DMS79 treated with DMSO at 0.1 percent for 48 hours (cell line): ENCODE measurements around the gene NHP2.
A peak's percentile ranks its signal among the peaks of the same experiment; 100 is the strongest.
"Not testable (repeated sequence)": the region's sequence is repeated elsewhere in the genome, so short reads cannot be mapped to it uniquely, and the experiment has no call there.

Experiments used
- DNase-seq: peaks from one replicate; lab custom pipeline; 2025; lab: John Stamatoyannopoulos, UW

Gene NHP2

DNA sequence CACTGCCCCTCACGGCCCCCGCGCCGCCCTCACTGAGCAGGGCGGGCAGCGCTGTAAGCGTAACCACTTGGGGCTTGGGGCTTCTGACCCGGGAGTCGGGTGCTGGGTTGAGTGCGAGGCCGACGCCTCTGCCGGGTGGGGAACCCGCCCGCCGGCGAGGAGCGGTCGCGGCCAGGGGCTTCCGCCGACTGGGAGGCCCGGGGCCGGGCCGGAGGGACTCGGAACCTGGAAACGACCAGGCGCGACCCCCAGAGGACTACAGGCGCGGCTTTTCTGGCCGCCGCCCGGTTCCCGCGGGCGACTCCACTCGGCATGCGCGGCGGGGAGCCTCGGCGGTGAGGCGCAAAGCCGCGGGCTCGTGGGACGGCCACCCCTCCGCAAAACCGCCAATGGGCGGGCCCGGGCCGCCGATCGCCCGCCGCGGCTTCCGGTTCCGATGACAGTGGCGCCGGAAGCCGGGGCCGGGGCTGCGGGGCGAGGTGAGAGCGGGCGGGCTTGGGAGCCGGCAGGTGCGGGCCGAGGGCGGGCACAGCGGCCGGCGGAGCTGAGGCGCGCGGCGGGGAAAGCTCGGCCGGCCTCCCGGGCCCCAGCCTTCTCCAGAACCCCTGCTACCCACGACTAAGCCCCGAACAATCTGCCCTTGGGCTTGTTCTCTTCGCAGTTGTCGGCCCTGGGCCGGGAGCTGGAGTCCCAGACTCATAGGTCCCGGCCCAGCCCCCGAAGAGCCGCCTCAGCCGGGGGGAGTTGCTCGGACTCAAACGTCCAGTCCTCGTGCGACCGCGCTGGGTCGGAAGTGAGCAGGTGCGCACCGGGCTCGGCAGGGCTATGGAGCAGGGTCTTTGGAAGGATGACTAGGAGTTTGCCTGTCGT lies 22.9 kb downstream of the NHP2 start, which contains the start of gene RMND5B:
TSS of gene RMND5B (plus strand) at position 439 of the 870 bp plus-strand sequence. CDS start 7,106 bp downstream, outside the sequence.
- DNase-seq, result peak; percentile 42

DNA sequence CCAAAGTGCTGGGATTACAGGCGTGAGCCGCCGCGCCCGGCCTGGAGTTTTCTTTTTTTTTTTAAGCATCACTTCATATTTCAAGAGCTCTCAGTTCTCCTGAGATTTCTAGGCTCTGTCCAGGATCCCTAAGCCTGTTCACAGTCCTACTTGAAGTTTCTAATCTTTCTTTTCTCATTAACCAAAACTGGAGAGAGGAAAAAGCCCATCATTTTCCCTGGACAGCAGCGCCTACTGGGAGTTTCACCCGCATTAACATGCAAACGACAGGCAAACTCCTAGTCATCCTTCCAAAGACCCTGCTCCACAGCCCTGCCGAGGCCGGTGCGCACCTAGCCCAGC lies 23.5 kb downstream of the NHP2 start:
- peak; percentile 26 for DNase-seq

DNA sequence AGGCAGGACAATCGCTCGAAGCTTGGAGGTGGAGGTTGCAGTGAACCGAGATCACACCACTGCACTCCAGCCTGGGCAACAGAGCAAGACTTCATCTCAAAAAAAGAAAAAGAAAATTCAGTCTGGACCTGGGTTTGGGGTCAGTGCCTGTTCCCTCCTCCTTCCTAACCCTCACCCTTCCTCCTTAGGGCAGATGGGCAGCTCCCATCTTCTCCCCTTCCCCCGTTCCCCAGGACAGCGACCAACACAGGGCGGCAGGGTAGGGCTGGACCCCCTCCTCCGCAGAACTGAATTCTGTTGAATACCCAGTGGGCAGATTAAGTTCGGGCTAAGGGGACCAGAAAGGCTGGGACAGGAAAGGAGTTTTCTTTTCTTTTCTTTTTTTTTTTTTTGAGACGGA lies 24.4 kb downstream of the NHP2 start:
- DNase-seq, result no peak

DNA sequence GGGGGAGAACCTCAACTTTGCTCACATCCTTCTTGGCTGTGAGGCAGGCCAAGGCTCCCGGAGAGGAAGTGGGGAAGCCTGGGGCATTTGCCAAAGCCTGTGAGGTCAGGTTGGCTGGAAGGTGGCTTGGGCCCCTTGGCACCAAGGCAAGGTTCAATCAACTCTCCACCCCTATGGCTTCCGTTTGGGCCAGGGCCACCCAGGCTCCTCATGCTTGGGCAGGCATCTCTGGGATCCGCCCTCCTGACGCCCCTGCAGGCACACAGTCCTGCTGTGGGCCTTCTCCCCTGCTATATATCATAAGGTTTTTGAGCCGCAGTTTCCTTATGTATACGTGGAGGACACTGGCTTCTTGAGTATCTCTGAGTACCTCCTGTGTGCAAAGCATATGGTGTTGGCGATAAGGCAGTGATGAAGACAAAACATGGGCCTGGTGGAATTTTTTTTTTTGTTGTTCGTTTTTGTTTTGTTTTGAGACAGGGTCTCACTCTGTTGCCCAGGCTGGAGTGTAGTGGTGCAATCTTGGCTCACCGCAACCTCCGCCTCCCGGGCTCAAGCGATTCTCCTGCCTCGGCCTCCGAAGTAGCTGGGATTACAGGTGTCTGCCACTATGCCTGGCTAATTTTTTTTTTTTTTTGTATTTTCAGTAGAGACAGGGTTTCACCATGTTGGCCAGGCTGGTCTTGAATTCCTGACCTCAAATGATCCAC lies 26.2 kb downstream of the NHP2 start:
- DNase-seq, result not testable (repeated sequence)

DNA sequence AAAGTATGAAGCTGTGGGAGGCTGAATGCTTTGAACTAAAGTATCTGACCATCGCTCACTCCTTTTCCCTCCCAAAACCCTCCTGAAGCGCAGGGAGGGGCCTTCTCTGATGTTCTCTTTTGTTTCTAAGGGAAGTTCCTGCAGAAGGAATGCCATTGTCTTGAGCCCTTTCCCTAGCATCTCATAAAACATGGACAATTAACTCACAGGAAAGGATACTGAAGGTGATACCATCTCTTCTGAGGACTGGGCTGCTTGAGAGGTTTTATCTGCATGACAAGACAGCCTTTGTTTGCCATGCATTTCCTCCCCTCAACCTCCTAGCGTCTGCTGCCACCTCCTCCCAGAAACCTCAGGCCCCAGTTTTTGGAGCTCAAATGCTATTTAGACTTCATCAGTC lies 27.1 kb downstream of the NHP2 start:
- DNase-seq, result no peak

DNA sequence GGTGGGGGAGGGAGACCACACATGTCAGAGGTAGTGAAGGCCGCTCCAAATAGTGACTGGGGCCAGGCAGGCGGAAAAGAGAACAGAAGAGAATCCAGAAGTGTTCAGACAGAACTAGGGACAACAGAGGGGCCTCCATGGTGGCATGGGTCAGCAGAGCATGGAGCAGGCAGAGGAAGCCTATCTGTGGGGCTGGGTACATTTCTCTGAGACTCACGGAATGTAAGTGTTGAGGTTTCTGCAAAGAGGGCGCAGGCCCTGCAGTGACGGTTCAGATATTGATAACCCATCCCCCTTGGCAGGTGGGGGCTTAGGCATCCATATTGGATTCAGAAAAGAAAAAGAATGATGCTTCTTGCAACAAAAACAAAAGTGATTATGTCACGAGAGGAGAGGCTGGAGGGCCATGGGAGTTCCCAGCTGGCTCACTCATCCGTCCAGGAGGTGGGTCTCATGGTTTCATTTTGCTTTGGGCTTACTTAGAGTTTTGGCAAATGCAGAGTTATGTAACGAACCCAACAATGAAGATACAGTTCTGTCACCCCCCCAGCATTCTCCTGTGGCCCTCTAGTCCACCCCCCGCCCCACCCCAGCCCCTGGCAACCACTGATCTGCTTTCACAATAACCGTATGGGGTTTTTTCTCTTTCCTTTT lies 28.3 kb downstream of the NHP2 start:
- DNase-seq, result no peak

DNA sequence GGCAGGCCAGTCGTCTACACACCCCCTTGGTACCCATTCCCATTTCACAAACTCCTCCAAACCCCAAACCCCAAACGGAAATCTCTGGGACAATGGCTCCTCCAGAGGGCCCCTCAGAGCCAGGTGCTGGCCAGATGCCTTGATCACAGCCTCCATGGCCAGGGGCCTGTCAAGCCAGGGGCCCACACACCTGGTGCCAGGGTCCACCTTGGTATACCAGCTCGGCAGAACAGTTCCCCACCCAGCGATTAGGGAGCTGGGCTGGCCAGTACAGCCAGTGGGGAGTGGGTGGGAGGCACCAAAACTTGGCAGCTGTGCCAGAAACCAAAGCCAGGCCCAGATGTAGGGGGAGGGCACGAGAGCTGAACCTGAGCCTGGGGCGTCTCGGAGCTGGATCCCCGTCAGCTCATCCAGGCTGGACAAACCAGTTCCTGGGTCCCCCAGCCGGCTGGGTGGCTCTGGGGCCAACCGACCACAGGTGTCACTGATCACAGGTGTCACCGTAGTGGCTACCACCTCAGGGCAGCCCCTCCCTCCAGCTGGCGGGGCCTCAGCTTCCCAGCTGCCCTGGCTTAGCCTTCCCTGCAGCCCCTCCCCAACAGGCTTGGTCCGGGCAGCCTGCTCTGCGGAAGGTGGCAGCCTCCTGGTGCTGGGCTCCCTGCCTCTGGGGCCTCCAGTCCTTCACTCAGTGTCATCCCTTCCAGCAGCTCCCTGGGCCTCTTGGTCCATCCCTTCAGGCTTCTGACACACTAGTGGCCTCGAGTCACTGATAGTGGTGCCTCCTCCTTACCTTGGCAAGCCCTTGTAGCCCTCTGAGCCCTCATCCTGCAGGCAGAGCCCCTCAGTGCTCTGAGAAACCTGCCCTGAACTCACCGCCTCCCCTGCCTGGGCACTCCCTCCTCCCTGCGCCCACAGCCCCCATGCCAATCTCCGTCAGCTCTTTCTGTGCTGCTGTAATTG lies 29.4 kb downstream of the NHP2 start:
- no peak for DNase-seq

DNA sequence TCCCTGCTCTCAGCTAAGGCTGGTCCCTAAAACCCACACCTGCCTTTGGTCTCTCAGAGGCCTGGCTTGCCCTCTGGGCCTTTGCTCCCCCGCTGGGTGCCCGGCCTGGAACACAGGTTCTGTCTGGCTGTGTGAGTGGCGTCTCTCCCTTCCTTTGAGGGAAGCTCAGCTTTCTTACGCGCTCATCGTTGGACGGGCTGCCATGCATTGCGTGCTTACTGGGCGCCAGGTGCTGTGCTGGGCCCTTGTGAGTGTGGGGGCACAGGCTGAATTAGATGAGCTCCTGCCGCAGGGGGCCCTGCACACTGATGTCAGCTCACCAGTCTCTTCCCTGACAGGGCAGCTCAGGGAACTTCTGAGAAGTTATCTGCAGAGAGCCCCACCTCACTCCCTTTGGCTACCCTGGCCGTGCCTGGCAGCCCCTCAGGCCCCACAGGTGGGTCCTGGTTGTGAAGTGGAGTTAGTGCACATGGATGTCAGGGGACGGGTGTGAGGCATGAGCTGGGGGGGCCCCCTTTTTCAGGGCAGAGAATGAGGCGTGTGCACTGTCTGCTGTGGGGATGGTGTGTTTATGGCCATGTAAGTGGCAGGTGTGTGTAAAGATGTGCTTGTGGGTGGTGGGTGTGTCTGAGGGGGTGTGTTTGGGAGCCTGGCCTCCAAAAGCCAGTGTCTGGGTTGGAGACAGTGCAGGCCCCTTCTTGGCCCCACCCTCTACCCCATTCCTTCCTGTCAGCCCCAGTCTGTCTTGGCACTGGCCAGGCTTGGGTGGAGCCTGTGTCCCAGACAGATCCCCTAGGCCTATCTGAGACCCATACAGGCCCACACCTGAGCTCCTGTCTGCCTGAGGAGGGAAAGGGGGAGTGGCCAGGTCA lies 30.4 kb downstream of the NHP2 start:
- no peak for DNase-seq

DNA sequence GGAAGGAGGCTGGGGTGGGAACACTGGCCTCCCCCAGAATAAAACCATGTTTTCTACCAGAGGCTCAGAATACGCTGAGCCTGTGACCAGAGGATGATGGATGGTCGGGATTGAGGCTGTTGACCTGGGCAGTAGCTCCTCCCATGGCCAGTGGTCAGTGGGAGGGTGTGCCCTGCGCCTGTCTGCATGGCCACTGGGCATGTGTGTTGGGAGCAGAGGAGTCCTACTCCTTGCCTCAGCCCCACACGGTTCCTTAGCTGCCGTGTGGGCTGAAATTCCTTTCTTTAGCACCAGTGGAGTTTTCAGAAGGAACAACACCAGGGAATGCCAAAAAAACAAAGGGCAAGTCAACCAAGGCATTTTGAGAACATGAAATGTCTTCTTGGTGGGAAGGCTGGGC lies 31.3 kb downstream of the NHP2 start:
- no peak for DNase-seq

DNA sequence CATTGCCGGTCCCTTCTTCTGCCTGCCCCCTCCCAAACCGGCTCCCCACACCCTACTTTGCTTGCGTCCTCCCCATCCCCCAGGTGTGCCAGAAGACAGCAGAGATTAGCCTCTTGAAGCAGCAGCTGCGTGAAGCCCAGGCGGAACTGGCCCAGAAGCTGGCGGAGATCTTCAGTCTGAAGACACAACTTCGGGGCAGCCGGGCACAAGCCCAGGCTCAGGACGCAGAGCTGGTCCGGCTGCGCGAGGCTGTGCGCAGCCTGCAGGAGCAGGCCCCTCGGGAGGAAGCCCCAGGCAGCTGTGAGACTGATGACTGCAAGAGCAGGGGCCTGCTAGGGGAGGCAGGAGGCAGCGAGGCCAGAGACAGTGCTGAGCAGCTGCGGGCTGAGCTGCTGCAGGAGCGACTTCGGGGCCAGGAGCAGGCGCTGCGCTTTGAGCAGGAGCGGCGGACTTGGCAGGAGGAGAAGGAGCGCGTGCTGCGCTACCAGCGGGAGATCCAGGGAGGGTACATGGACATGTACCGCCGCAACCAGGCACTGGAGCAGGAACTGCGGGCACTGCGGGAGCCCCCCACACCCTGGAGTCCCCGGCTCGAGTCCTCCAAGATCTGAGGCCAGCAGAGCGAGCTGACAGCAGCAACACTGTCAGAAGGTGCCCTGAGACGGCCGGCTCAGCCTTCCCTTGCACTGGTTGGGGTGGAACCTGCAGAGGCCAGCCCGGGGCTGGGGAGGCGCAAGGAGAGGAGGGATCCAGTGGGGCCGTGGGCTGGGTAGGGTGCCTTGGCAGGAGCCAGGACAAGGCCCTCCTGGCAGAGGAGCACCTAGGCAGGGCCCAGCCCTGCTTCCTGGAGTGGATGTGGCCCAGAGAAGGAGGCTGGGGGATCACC lies 32.1 kb downstream of the NHP2 start:
- DNase-seq, result no peak

DNA sequence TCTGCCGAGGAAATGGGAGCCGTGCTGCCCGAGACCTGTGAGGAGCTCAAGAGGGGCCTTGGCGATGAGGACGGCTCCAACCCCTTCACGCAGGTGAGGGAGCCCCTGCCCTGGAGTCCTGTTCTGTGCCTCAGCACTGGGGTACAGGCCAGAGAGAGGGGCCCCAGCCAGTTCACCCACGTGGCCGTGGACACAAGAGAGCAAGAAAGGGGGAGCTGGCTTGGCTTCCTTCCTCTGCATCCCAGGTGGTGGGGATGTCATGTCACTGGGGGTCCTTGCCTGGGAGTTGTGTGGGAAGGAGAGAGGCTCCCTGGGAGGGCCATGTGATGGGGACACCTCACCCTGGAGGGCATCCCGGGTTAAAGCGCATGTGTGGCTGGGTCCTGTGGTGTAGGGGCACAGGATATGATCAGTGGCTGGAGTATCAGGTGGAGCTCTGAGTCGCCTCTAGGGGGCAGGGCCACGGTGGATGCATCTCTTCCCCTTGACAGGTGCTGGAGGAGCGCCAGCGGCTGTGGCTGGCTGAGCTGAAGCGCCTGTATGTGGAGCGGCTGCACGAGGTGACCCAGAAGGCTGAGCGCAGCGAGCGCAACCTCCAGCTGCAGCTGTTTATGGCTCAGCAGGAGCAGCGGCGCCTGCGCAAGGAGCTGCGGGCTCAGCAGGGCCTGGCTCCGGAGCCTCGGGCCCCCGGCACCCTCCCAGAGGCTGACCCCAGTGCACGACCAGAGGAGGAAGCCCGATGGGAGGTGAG lies 32.9 kb downstream of the NHP2 start:
- DNase-seq, result peak; percentile 65

DNA sequence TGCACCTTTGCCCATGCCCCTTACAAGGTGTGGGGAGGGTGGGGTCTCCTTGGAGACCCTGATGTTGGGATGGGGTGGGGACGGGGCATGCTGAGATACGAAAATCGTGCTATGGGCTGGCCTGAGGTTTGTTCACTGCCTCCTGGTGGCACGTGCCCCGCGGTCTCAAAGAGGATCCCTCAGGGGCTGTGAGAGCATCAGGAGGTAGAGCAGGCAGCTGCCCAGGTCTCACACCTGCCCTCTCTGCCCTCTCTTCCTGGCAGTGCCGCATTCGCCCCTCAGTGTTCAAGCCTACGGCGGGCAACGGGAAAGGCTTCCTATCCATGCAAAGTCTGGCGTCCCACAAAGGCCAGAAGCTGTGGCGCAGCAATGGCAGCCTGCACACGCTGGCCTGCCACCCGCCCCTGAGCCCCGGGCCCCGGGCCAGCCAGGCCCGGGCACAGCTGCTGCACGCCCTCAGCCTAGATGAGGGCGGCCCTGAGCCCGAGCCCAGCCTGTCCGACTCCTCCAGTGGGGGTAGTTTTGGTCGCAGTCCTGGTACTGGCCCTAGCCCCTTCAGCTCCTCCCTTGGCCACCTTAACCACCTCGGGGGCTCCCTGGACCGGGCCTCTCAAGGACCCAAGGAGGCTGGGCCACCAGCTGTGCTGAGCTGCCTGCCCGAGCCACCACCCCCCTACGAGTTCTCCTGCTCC lies 33.6 kb downstream of the NHP2 start:
- no peak for DNase-seq

DNA sequence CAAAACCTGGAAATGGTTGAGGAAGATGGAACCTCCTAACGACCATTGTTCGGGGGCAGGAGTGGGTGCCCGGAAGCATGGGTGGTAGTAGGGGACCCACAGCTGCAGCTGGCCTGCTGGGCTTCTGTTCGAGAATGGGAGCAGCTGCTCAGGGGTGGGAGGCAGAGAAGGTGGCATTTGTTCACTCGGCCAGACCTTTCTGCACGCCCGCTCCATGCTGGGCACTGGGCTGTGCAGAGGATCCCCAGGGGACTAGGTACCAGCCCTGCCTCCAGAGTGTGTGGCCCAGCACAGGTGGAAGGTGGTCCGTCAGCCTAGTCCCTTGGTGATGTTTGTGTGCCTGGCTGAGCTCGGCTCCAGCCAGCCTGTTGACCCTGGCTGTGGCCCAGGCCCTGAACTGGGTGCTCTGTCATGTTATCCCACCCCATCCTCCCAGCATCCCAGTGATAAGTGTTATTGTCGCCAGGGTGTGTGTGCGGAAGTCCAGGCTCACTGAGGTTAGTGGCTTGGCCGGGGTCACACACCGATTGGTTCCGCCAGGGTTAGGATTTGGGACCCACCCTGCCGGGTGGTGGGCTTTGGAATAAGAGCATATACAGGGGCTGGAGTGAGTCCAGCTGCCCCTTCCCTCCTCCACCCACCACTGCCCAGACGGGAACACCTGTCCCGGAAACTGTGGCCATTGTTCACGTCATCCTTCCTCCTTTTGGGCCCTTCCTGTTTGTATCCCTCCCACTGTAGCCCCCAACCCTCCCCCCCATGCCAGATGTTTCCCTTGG lies 35.6 kb downstream of the NHP2 start:
- DNase-seq, result no peak

DNA sequence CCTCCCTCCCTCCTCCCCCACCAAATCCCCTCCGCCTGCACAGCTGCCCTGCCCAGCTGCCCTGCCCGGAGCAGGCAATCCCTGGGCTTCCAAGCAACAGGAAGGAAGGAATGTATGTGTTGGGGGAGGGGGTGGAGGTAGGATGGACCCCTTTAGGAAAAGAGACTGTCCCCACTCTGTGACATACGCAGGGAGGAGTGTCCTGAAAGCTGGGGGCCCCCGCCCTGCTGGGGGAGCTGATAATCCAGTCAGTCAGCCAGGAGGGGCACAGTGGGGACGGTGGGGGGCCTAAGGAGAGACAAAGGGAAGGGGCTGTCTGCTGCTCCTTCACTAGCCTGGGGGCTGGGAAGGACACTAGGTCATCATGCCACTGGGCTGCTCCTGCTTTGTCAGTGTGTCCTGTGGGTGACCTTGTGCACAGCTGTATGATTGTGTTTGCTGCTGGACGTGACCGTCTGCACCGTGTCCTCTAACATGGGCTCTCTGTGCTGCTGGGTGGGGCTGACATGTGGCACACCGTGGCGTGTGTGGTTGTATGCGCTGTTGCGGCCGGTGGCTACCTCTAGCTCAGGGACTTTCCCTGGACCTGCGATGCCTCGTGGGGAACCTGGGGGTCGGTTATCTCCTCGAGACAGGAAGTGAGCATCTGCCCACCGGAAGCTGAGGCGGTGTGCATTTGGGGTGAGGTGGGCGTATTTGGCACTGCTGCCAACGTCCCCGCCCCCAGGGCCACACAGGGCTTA lies 37.4 kb downstream of the NHP2 start:
- DNase-seq, result no peak

DNA sequence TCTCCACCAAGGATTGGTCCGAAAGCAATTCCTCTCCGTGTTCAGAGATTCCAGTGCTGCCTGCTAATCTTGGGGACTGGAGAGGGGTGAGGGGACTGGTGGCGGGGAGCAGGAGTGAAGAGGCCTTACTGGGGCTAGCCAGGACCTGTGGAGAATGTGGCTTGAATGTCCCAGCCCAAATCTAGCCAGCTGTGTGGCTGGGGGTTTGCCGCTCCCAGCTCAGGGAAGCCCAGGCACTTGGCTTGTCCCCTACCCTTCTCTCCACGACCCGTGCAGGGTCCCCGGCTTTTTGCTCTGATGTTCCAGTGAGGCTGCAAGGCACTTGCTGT lies 37.9 kb downstream of the NHP2 start:
- no peak for DNase-seq

DNA sequence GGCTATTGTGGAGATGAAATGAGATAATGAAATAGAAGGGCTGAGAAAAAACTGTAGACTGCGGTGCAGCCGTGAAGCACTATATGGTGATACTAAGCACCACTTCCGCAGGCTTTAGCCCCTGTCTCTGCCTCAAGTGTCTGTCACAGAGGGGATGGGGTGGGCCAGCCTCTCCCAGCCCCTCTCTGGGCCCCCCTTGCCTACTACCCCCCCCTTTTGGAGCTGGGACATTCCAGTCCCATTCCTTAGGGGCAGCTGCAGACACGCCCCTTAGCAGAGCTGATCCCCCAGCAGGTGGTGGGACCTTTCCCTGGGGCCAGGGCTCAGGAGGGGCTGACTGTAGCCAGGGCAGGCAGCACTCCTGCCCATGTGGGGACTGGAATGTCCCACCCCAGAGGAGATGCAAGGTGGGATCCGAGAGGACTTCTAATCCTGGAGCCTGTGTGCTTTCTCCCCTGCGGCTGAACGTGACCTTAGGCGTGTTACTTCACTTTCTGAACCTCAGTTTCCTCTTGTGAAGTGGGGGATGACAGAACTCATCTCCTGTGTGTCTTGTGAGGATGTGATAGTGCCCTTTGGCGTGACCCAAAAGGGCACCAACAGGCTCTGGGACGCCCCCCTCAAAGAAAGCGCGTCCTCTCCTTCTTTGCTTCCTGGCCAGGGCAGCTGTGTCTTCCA lies 38.4 kb downstream of the NHP2 start:
- DNase-seq, result no peak
